GM21723 (cell line): Measurements from ENCODE around the gene SH3TC2.

Source experiments
- ATAC-seq: cut with Tn5 transposase; IDR thresholded peaks from one replicate; pipeline ENCODE4 v1.9.1; 2021; ENCODE audit warnings: mild to moderate bottlenecking, moderate library complexity; ENCODE audit not compliant: unreplicated experiment

SH3TC2 gene

GRCh38 chr5:149002761-149003689 is 59.8 kb downstream of the SH3TC2 start:
- no peak for ATAC-seq

- no peak for ATAC-seq
Measured at GRCh38 chr5:149002053-149002452, 60.8 kb downstream of the SH3TC2 start.

- ATAC-seq: no peak
Measured at GRCh38 chr5:149001162-149001561, 61.7 kb downstream of the SH3TC2 start.

GRCh38 chr5:148999741-149000140 is 63.1 kb downstream of the SH3TC2 start:
- ATAC-seq: no peak

GRCh38 chr5:148998174-148998797 is 64.6 kb downstream of the SH3TC2 start:
- no peak for ATAC-seq

- no peak for ATAC-seq
Measured at GRCh38 chr5:148996270-148996669, 66.6 kb downstream of the SH3TC2 start.

- ATAC-seq: no peak
Measured at GRCh38 chr5:148995791-148996190, 67.1 kb downstream of the SH3TC2 start.

GRCh38 chr5:148993283-148993936 is 69.5 kb downstream of the SH3TC2 start:
- ATAC-seq: no peak

- no peak for ATAC-seq
Measured at GRCh38 chr5:148992265-148992664, 70.6 kb downstream of the SH3TC2 start.

- no peak for ATAC-seq
Measured at GRCh38 chr5:148991566-148991965, 71.3 kb downstream of the SH3TC2 start.

- ATAC-seq: no peak
Measured at GRCh38 chr5:148990817-148991216, 72.0 kb downstream of the SH3TC2 start.

- no peak for ATAC-seq
Measured at GRCh38 chr5:148989567-148989966, 73.3 kb downstream of the SH3TC2 start.

GRCh38 chr5:148988328-148988727 is 74.5 kb downstream of the SH3TC2 start:
- ATAC-seq: no peak

- no peak for ATAC-seq
Measured at GRCh38 chr5:148986636-148987035, 76.2 kb downstream of the SH3TC2 start.

- ATAC-seq: no peak
Measured at GRCh38 chr5:148984345-148984744, 78.5 kb downstream of the SH3TC2 start.

GRCh38 chr5:148981353-148981752 is 81.5 kb downstream of the SH3TC2 start:
- ATAC-seq: no peak

- ATAC-seq: no peak
Measured at GRCh38 chr5:148980731-148981130, 82.1 kb downstream of the SH3TC2 start.

- no peak for ATAC-seq
Measured at GRCh38 chr5:148979083-148979723, 83.7 kb downstream of the SH3TC2 start.

GRCh38 chr5:148978370-148979082 is 84.3 kb downstream of the SH3TC2 start:
- ATAC-seq: no peak

GRCh38 chr5:148976569-148977381 is 86.1 kb downstream of the SH3TC2 start:
- no peak for ATAC-seq
